Measurements from ENCODE around the gene RPL10.

RPL10 gene

DNA sequence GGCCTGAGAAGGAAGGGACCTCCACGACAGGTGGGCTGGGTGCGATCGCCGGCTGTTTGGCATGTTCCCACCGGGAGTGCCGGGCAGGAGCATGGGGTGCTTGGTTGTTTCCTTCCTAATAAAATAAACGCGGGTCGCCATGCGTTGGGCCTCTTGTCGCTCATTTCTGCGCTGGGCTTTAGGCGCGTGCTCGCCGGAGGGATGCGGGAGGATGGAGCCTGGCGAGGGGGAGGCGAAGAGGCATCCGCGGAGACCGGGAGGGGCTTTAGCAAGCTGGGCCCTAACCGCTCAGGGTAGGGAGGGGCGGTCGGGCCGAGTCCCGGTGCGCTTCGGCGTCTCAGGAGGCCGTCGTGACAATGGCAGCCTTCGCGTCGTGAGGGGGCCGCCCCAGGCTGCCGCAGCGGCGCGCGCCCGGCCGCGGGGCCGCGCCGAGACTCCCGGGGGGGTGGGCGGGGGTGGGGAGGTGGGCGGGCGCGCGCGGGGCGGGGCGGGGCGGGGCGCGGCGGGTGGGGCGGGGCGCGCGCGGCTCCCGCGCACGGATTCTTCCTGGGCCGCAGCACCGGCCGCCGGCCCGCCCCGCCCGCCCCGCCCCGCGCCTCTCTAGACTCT is 38.3 kb downstream of the RPL10 start:
- TF ChIP-seq, protein P1, sequence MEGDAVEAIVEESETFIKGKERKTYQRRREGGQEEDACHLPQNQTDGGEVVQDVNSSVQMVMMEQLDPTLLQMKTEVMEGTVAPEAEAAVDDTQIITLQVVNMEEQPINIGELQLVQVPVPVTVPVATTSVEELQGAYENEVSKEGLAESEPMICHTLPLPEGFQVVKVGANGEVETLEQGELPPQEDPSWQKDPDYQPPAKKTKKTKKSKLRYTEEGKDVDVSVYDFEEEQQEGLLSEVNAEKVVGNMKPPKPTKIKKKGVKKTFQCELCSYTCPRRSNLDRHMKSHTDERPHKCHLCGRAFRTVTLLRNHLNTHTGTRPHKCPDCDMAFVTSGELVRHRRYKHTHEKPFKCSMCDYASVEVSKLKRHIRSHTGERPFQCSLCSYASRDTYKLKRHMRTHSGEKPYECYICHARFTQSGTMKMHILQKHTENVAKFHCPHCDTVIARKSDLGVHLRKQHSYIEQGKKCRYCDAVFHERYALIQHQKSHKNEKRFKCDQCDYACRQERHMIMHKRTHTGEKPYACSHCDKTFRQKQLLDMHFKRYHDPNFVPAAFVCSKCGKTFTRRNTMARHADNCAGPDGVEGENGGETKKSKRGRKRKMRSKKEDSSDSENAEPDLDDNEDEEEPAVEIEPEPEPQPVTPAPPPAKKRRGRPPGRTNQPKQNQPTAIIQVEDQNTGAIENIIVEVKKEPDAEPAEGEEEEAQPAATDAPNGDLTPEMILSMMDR (IDR thresholded peaks at IDR 0.05; ENCODE audit: low read length, missing control alignments): no peak
- H3K4me3 ChIP-seq (replicated peaks; ENCODE audit: low read depth, low read length): peak overlapping the region; percentile 70
- no peak for DNase-seq (ENCODE audit: low read depth)

DNA sequence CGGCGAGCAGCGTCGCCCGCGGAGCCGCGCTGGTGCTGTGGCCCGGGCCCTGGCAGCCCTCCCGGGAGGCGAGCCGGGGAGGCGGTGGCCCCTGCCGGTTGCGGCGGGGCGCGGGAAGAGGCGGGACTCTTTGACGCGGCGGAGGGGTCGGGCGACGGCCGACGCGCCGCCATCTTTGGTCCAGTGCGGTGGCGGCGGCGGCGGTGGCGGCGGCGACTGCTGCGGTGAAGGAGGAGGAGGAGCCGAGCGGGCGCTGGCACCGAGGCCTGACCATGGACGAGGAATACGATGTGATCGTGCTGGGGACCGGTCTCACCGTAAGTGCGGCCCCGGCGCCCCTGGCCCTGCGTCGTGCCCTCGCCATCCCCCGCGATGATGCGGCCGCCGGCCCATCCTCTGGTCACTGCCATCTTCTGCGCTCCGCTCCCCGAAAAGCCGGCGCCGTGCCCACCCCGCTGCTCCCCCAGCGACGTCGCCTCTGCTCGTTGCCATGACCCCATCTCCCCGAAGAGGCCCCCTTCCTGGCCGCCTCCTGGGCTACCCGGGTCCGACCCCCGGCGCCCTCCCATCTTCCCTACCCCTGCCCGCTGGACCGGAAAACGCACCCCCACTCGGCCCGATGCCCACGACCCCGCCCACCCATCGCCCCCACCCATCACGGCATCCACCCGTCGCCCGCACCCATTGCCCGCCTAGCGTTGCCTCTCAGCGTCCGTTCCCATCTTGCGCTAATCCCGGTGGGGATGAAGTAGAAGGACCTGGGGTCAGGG is 39.0 kb downstream of the RPL10 start, which contains the start of gene GDI1:
TSS of gene GDI1 (plus strand) at position 172 of the 770 bp plus-strand sequence. CDS start at position 273, 101 bp downstream.
- H3K4me3 ChIP-seq (replicated peaks; ENCODE audit: low read depth, low read length): peak within 1 kb of the TSS; percentile 70
- TF ChIP-seq, protein P1 (IDR thresholded peaks at IDR 0.05; ENCODE audit: low read length, missing control alignments): no peak
- DNase-seq (ENCODE audit: low read depth): peak; percentile 40

DNA sequence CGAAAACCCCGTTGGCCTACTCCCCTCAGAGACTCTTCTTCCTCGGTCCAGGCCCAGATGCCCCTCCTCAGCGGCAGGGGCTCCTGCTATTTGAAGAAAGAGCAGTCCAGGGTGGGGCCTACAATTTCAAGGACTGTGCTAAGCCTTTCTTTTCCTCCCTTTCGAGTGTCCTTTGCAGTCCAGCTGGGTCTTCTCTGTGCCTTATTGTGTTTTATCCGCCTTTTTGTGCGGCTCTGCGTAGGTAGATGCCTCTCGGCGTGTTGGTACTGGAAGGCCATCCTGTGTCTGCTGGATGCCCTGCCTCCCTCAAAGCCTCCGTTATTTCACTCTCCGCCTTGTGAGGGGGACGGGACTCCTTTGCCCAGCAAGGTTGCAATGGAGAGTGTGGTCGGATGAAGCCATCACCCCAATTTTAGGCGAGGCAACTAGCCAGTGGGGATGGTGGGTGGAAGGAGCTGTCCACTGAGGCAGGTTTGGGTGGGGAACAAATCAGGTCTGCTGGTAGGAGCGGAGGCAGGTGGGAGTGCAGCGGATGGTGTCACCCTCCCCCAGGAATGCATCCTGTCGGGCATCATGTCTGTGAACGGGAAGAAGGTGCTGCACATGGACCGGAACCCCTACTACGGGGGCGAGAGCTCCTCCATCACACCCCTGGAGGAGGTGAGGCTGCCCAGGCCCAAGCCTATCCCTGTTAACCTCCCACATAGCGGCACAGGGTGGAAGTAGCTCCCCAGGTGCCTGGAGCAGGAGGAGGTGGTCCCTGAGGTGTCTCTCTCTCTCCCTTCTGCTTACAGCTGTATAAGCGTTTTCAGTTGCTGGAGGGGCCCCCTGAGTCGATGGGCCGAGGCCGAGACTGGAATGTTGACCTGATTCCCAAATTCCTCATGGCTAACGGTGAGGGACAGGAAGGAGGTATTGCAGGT is 40.1 kb downstream of the RPL10 start:
- TF ChIP-seq, protein P1 (IDR thresholded peaks at IDR 0.05; ENCODE audit: low read length, missing control alignments): no peak

DNA sequence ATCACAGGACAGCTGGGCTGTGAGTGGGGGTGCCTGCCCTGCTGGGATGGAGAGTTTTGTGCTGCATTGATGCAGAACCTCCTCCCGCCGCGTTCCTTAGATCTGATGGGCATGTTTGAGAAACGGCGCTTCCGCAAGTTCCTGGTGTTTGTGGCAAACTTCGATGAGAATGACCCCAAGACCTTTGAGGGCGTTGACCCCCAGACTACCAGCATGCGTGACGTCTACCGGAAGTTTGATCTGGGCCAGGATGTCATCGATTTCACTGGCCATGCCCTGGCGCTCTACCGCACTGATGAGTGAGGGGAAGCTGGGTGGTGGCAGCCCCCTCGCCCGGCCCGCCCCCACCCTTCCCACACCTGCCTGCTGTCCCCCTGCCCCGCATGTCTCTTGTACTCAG is 41.7 kb downstream of the RPL10 start:
- DNase-seq (ENCODE audit: low read depth): no peak
- no peak overlapping the region for H3K4me3 ChIP-seq (replicated peaks; ENCODE audit: low read depth, low read length)
- TF ChIP-seq, protein P1 (IDR thresholded peaks at IDR 0.05; ENCODE audit: low read length, missing control alignments): no peak

More for the DNA sequence above, 40.1 kb downstream of the RPL10 start:
- peak overlapping the region; percentile 70 for H3K4me3 ChIP-seq (replicated peaks; ENCODE audit: low read depth, low read length)
- DNase-seq (ENCODE audit: low read depth): no peak

DNA sequence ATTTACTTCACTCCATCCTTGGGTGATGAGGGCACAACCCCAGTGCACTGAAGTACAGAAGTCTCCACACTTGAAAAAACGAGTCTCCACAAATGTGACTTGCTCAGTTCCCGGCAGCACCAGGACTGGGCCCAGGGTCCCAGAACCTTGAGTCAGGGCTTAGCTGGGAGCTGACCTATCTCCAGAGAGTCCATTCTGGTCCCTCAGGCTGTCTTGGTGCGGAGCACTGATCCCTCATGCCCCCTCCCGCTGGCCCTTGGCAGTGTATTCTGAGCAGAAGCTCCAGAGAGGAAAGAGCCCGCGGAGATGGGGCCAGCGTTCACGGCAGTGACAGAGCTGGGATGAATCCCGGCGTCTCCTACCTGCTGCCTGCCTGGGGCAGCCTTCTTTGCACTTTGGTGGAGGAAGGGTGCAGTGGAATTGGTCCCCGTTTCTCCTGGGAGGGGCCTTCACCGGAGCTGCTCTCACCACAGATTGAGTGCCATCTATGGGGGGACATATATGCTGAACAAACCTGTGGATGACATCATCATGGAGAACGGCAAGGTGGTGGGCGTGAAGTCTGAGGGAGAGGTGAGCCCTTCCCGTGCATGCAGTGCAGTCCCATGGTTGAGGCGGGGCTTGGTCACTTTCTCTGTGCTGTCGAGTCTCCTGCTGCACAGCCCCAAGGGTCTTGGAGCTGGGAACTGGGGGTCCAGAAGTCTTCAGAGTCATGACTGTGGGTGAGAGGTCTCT is 42.6 kb downstream of the RPL10 start:
- TF ChIP-seq, protein P1 (IDR thresholded peaks at IDR 0.05; ENCODE audit: low read length, missing control alignments): no peak
- H3K4me3 ChIP-seq (replicated peaks; ENCODE audit: low read depth, low read length): no peak overlapping the region

DNA sequence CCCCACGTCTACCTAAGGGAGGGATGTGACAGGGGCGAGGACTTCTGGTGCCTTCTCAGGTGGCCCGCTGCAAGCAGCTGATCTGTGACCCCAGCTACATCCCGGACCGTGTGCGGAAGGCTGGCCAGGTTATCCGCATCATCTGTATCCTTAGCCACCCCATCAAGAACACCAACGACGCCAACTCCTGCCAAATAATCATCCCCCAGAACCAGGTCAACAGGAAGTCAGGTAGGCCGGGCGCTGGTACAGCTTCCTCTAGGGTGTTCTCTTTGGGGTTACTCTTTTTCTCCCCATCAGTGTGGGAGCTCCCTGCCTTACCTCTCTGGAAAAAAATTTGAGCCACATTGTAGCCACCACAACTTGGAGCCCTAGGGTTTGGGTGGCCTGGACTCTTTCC is 43.4 kb downstream of the RPL10 start:
- no peak overlapping the region for H3K4me3 ChIP-seq (replicated peaks; ENCODE audit: low read depth, low read length)
- TF ChIP-seq, protein P1 (IDR thresholded peaks at IDR 0.05; ENCODE audit: low read length, missing control alignments): no peak
- DNase-seq (ENCODE audit: low read depth): no peak

More for the DNA sequence above, 42.6 kb downstream of the RPL10 start:
- no peak for DNase-seq (ENCODE audit: low read depth)

Data from fibroblast of pulmonary artery (primary cell).